HG02943 (cell line): ENCODE data around the gene BLCAP.
"Not testable (repeated sequence)": the region's sequence is repeated elsewhere in the genome, so short reads cannot be mapped to it uniquely, and the experiment has no call there.

ENCODE experiments used
- ATAC-seq: cut with Tn5 transposase; IDR thresholded peaks from one replicate; pipeline ENCODE4 v1.9.1; 2021; ENCODE audit warnings: mild to moderate bottlenecking, low read depth, moderate library complexity; ENCODE audit not compliant: unreplicated experiment

Gene BLCAP

DNA sequence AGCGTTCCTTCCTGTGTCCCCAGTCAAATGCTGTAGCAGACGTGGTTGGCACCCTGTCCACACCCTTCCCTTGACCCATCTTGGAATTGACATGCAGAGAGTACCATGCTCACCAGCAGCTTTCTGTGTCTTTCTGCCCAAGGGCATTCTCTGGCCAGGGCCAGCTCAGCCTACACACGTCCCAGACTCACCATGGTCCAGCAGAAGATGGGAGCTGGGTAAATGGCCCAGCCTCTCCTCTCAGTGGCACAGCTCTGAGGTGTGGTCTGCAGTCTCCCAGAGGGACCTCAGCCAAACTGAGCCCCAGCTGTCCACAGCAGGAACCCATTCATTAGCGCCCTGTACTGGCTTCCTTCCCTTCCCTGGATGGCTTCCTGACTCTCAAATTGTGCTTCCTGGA lies 31.1 kb upstream of the BLCAP start:
- ATAC-seq, result no peak

GRCh38 chr20:37558306-37558705 lies 30.6 kb upstream of the BLCAP start:
- ATAC-seq, result no peak

DNA sequence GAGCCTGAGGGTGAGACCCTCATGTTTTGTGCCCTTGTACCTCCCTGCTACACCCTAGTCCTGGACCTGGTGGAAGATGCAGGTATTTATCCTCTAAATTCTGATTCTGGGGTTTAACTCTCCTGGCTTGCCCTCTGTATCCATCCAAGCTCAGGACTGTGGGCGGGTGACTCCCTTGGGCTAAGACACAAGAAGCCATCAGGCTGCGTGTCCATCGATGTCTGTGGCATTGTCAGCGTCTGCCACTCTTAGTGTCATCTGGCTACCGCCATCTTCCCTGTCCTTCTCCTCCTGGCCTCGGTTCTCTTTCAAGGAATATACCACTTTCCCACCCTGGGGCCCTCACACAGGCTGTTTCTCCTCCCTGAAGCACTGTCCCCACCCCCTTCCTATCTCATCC lies 28.9 kb upstream of the BLCAP start:
- ATAC-seq, result no peak

DNA sequence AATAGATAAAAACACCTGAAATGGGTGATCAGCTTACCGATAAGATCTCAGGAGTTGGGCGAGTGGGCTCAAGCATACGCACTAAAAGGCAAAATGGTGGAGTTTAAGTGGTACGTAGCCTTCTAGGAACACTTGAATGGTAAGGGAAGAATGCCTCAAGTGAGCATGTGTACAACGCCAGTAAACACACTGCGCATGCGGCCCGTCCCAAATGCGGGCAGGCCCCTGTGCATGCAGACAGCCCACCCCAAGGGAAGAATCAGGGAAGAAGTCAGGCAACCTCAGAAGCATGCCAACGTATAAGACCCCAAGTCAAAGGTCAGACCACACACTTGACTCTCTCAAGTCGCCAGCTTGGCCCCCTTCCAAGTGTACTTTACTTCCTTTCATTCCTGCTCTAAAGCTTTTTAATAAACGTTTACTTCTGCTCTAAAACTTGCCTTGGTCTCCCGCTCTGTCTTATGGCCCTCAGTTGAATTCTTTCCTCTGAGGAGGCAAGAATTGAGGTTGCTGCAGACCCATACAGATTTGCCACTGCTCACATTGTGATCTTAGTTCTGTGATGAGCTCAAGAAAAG lies 27.1 kb upstream of the BLCAP start:
- not testable (repeated sequence) for ATAC-seq

DNA sequence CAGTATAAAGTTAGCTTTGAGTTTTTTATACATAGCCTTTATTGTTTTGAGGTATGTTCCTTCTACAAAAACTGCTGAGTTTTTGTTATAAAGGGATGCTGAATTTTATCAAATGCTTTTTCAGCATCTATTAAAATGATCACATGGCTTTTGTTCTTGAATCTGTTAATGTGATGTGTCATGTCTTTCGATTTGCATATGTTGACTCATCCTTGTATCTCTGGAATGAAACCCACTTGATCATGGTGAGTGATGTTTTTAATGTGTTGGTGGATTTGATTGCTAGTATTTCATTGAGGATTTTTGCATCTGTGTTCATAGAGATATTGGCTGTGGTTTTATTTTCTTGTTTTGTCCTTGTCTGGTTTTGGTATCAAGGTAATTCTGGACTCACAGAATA lies 24.7 kb upstream of the BLCAP start:
- no peak for ATAC-seq

GRCh38 chr20:37551660-37552059 lies 24.0 kb upstream of the BLCAP start:
- ATAC-seq, result not testable (repeated sequence)

GRCh38 chr20:37550101-37550920 lies 22.6 kb upstream of the BLCAP start:
- not testable (repeated sequence) for ATAC-seq

DNA sequence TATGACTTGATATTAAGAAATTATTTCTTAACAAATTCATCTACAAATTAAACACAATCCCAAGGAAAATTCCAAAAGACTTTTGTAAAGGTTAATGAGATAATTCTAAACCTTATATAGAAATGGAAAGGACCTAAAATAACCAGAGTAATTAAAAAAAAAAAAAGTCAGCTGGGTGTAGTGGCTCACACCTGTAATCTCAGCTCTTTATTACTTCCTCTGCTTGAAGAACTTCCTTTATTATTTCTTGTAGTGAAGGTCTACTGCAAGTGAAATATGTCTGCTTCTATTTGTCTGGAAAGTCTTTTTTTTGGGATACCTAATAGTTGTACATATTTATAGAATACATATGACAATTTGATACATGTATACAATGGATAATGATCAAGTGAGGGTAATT lies 20.2 kb upstream of the BLCAP start:
- ATAC-seq, result no peak

DNA sequence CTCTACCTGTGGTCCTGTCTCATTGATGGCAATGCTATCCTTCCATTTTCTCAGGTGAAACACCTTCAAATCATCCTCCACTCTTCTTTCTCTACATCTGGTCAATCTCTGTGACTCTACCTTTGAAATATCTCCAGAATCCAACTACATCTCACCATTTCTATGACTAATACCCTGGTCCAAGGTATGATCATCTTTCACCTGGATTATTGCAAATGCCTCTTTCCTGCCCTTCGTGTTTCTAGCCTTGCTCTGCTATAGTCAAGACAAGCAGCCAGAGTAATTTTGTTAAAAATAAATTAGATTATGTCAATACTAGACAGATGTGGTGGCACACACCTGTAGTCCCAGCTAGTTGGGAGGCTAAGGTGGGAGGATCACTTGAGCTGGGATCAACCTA lies 17.8 kb upstream of the BLCAP start:
- no peak for ATAC-seq

GRCh38 chr20:37544386-37544785 lies 16.7 kb upstream of the BLCAP start:
- ATAC-seq, result no peak

DNA sequence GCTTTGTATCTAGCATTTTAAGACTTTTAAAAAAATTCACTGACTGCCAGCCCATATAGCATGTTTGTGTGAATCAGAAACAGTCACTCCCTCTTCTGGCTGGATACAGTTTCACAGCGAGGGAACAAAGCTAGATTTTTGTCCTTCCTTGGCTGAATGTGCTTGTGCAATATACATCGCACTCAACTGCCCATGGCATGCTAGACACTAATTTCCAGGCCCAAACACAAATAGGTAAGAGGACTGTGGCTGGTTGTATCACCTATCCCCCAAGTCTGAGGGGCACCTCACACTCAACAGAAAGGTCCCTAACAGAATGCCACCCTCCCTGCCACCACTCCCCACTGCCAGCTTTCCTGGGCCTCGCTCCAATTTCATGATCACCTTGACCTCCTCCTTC lies 16.2 kb upstream of the BLCAP start:
- no peak for ATAC-seq

DNA sequence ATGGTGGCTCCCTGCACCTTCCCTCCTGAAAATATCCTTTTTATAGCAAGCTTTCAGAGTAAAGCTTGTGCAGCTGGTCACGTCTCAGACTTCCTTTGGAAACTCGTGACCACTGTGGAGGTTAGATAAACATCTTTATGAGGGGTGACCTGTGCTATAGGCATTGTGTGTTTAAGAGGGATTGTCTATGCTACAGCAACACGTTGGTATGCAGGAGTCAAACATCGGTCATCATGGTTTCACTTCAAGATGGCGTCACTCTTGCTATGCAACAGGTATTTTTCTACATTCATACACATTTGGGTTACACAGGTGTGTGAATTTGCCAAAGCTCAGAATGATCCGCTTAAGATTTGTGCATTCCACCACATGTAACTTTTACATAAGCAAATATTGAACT lies 14.6 kb upstream of the BLCAP start:
- ATAC-seq, result no peak

GRCh38 chr20:37541326-37541725 lies 13.7 kb upstream of the BLCAP start:
- no peak for ATAC-seq

DNA sequence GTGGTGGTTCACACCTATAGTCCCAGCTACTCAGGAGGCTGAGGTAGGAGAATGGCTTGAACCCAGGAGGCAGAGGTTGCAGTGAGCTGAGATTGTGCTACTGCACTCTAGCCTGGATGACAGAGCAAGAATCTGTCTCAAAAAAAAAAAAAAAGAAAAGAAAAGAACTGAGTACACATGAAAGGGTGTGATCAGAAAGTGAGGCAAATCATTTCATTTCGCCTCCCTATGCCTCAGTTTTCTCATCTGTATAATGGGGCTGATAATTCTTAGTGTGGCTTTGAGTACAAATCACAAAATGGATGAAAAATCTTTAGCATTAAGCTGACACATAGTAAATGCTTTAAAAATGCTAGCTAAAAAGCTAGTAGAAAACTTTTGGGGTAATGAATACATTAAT lies 13.2 kb upstream of the BLCAP start:
- not testable (repeated sequence) for ATAC-seq

DNA sequence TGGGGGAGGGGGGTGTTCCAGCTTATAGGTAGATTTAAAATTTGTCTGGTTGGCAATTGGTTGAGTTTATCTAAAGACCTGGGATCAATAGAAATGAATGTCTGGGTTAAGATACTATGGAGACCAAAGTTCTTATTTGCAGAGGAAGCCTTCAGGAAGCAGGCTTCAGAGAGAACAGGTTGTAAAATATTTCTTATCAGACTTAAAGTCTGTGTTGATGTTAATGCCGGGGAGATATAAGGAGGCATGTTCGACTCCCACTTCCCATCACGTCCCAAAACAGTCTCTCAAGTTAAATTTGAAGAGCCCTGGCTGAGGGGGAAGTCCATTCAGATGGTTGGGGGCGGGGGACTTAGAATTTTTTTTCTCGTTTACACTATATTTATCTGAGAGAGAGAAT lies 12.3 kb upstream of the BLCAP start:
- ATAC-seq, result no peak

DNA sequence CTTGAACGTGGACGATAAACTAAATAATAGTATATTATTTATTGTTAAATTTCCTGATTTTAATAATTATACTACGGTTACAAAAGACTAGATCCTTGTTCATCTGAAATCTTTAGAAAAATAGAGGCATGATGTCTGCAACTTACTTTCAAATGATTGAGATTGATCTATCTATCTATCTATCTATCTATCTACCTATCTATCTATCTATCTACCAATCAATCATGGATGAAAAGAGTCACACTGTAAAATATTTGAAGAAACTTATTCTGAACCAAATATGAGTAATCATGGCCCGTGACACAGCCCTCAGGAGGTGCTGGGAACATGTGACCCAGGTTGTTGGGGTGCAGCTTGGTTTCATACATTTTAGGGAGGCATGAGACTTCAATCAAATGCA lies 11.7 kb upstream of the BLCAP start:
- no peak for ATAC-seq

DNA sequence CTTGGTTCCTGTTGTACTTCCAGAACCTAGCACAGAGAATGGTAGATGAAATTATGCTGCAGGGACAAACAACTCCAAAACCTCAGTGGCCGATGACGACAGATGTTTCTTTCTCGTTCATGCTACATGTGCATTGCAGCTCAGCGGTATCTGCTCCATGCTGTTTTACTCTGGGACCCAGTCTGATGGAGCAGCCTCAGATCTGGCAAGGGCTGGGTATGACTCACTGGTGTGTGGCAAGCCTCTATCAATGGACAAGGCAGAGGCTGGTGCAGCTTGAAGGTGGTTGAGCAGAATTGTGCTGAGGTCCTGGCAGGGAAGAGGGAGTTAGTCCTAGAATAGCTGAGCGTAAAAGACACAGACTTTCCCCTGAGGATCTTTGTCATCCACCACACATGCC lies 10.3 kb upstream of the BLCAP start:
- ATAC-seq, result no peak

DNA sequence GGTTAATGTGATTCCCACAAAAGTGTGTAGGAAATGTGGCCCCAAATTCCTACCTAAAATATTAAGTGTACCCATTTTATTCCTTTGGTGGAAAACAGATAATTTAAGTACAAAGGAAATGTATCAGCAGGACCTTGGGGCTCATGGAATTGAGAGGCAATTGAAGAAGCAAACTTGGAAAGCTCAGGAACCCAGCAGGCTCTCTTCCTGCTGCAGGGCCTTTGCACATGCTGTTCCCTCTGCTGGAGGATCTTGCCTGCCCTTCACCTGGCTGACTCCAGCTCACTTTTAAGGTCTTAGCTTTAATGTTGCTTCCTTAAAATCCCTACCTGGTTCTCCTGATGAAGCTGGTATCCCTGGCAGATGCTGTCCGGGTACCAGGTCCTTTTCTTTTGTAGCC lies 9.8 kb upstream of the BLCAP start:
- ATAC-seq, result no peak

DNA sequence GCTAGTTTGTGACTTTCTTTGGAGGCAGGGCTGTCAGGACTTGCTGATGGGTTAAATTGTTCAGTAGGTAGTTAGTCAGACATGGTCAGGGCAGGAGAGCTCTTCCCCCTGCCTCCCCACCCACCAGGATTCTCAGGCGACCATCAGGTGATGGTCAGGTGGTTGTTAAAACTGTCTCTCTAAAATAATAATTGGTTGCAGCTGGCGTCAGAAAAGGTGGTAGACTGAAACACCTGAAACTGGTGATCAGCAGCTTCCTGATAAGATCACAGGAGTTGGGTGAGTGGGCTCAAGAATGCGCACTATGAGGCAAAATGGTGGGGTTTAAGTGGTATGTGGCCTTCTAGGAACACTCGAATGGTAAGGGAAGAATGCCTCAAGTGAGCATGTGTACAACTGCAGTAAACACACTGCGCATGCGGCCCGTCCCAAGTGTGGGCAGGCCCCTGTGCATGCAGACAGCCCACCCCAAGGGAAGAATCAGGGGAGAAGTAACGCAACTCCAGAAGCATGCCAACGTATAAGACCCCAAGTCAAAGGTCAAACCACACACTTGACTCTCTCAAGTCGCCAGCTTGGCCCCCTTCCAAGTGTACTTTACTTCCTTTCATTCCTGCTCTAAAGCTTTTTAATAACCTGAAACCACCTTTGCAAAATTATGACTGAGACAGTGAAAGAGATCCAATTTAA lies 7.9 kb upstream of the BLCAP start:
- no peak for ATAC-seq

DNA sequence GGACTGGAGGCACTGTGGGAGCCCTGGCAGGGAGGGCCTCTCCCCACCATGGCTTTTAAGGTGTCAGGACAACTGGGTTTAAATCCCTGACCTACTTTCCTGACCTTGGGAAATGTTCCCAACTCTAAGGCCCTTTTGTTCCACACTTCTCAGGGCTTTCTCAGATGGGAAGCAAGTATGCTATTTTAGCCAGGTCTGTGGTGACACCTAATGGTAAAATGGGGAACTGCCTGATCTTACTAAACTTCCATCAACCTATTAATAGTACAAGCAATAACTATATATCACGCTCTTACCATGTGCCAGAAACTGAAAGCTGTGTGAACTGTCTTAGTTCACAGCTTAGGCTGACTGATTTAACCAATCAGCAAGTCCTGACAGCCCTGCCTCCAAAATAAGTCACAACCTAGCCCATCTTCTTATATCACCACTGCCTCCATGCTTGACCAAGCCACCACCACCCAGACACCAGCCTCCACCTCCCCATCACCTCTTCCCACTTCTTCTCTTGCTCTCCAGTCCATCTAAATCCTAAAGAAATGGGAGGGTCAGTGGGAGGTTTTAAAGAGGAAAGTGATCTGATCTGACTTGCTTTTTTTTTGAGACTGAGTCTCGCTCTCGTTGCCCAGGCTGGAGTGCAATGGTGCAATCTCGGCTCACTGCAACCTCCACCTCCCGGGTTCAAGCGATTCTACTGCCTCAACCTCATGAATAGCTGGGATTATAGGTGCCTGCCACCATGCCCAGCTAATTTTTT lies 6.9 kb upstream of the BLCAP start:
- ATAC-seq, result peak; percentile 80

- no peak for ATAC-seq
Observed at GRCh38 chr20:37533154-37533715, 5.6 kb upstream of the BLCAP start.
